Fibroblast of pulmonary artery (primary cell): ENCODE data around the gene MT1B.
"Not testable (repeated sequence)": the region's sequence is repeated elsewhere in the genome, so short reads cannot be mapped to it uniquely, and the experiment has no call there.

Experiments
- DNase-seq: peaks from one replicate; pipeline ENCODE4 v3.0.0-alpha.2; 2010; ENCODE audit warnings: low read depth
- H3K4me3 ChIP-seq: replicated peaks from 2 replicates; pipeline ENCODE4 v1.5.1; 2011; ENCODE audit warnings: low read depth, mild to moderate bottlenecking, control low read depth, low read length, moderate library complexity
- CTCF ChIP-seq: IDR thresholded peaks from 2 replicates; pipeline ENCODE4 v1.5.1; 2011; ENCODE audit warnings: mild to moderate bottlenecking, control low read depth, low read length, inconsistent platforms; ENCODE audit errors: missing control alignments

The MT1B gene

GRCh38 chr16:56669005-56669839 lies 17.5 kb downstream of the MT1B start, which contains the start of gene MT1H:
Gene MT1H (plus strand): TSS chr16:56669814. CDS start chr16:56669885, 71 bp downstream.
- DNase-seq = no peak
- no peak within 1 kb of the TSS for H3K4me3 ChIP-seq
- TF ChIP-seq CTCF = no peak

- no peak for TF ChIP-seq CTCF
- no peak overlapping the region for H3K4me3 ChIP-seq
- DNase-seq = no peak
Measured at GRCh38 chr16:56669840-56670619, 18.3 kb downstream of the MT1B start.

GRCh38 chr16:56670620-56670934 lies 18.9 kb downstream of the MT1B start:
- no peak for TF ChIP-seq CTCF
- DNase-seq = no peak
- H3K4me3 ChIP-seq = no peak overlapping the region

DNA sequence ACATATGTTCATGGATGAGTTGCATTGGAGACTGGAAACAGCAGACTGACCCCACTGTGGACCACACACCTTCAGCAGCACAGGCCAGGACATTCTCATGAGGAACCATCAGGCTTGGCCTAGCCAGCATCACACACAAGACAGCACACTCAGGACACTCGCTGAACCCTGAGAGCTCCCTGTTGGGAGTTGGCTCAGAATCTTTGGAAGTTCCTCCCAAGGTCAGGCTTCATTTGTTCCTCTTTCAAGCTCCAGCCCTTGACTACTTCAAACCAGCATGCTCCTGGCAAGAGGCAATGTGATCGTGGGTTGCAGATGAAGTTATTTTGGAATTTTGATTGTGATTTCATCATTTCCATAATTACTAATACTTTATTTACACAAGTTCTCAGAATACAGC lies 20.0 kb downstream of the MT1B start:
- H3K4me3 ChIP-seq, DNase-seq: not testable (repeated sequence)

DNA sequence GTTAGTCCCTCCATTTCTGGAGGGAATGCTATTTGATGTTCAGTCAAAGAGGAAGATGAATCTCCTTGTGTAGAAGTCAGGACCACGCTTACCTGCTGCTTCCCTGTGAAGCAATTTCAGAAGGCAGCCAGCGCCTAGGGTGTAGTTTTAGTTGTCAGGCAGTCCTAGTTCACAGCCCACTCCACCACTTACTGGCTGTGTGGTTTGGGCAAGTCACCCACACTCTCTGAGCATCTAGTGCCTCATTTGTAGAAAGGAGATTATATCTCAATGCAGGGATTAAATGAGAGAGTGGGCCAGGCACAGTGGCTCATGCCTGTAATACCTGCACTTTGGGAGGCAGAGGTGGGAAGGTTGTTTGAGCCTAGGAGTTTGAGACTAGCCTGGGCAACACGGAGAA lies 20.5 kb downstream of the MT1B start:
- H3K4me3 ChIP-seq, DNase-seq: not testable (repeated sequence)

GRCh38 chr16:56672761-56673536 lies 21.3 kb downstream of the MT1B start:
- no peak for TF ChIP-seq CTCF
- no peak for DNase-seq
- H3K4me3 ChIP-seq = no peak overlapping the region

DNA sequence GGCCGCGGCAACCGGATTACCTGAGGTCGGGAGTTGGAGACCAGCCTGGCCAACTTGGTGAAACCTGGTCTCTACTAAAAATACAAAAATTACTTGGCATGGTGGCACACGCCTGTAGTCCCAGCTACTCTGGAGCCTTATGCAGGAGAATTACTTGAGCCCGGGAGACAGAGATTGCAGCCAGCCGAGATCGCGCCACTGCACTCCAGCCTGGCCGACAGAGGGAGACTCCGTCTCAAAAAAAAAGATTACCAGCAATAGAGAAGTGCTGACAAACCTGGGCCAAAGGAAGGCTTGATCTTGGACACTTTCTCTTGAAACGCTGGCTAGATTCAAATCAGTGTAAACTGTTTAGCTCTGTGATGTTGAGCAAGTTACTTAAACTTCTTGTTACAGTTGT lies 22.2 kb downstream of the MT1B start:
- no peak overlapping the region for H3K4me3 ChIP-seq
- DNase-seq = peak; percentile 42
- TF ChIP-seq CTCF = peak; percentile 65

DNA sequence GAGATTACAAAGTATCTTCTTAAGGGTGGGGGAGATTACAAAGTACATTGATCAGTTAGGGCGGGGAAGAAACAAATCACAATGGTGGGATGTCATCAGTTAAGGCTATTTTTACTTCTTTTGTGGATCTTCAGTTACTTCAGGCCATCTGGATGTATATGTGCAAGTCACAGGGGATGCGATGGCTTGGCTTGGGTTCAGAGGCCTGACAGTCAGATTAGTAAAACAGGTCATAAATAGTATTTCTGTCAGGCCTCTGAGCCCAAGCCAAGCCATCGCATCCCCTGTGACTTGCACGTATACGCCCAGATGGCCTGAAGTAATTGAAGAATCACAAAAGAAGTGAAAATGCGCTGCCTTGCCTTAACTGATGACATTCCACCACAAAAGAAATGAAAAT lies 22.9 kb downstream of the MT1B start:
- H3K4me3 ChIP-seq = not testable (repeated sequence)

More for the DNA sequence above, 22.9 kb downstream of the MT1B start:
- not testable (repeated sequence) for DNase-seq
